ENCODE measurements around the gene DNAAF8.

Gene DNAAF8

DNA sequence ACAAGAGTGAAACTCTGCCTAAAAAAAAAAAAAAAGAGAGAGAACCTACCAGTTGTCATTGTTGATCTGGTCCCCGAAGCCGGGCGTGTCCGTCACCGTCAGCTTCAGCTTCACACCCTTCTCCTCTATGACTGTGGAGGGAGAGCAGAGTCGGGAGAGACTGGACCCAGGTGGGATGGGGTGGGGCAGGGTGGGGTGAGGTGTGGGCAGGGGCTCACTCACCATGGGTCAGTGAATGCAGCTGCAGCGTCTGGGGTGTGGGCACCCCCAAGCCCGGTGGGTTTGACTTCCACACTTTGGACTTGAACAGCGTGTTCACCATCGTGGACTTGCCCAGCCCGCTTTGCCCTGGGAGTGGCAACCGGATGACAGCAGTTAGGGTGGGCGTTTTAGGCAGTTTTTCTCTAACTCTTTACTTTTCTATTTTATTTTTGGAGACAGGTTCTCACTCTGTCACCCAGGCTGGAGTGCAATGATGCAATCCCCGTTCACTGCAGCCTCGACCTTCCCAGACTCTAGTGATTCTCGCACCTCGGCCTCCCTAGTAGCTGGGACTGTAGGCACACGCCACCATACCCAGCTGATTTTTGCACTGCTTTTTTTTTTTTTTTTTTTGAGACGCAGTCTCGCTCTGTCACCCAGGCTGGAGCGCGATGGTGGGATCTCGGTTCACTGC is 51.6 kb downstream of the DNAAF8 start:
- H3K4me3 ChIP-seq (ENCODE audit: low read depth, low read length) = no peak overlapping the region
- H3K36me3 ChIP-seq (ENCODE audit: insufficient read depth, low read length) = no peaks in the 10 kb centered on the region
- no peak overlapping the region for H3K27ac ChIP-seq (ENCODE audit: low read depth, low read length)
- H3K79me2 ChIP-seq (ENCODE audit: control insufficient read depth, insufficient read depth, low read length, unreplicated experiment) = no peaks in the 10 kb centered on the region
- no peak overlapping the region for H2AFZ ChIP-seq (ENCODE audit: low read length, unreplicated experiment)
- no peaks in the 10 kb centered on the region for H3K27me3 ChIP-seq (ENCODE audit: insufficient read depth, low read length)
- no peaks in the 10 kb centered on the region for H3K4me1 ChIP-seq (ENCODE audit: control insufficient read depth, insufficient read depth, low read length, unreplicated experiment)

DNA sequence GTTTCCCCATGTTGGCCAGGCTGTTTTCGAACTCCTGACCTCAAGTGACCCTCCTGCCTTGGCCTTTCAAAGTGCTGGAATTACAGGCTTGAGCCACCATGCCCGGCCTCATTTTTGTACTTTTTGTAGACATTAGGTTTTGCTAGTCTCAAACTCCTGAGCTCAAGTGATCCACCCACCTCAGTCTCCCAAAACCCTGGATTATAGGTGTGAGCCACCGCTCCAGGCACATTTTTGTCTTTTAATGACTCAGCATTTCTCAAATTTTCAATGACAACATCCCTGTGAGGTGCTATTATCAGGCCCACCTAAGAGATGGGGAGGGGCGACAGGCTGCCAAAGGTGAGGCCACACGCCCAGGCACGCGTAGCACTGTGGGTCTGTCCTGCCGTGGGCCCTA is 52.7 kb downstream of the DNAAF8 start:
- no peaks in the 10 kb centered on the region for H3K36me3 ChIP-seq (ENCODE audit: insufficient read depth, low read length)
- H2AFZ ChIP-seq (ENCODE audit: low read length, unreplicated experiment) = no peak overlapping the region
- no peaks in the 10 kb centered on the region for H3K4me1 ChIP-seq (ENCODE audit: control insufficient read depth, insufficient read depth, low read length, unreplicated experiment)
- H3K27ac ChIP-seq (ENCODE audit: low read depth, low read length) = no peak overlapping the region
- H3K4me3 ChIP-seq (ENCODE audit: low read depth, low read length) = no peak overlapping the region
- no peaks in the 10 kb centered on the region for H3K79me2 ChIP-seq (ENCODE audit: control insufficient read depth, insufficient read depth, low read length, unreplicated experiment)
- no peaks in the 10 kb centered on the region for H3K27me3 ChIP-seq (ENCODE audit: insufficient read depth, low read length)

DNA sequence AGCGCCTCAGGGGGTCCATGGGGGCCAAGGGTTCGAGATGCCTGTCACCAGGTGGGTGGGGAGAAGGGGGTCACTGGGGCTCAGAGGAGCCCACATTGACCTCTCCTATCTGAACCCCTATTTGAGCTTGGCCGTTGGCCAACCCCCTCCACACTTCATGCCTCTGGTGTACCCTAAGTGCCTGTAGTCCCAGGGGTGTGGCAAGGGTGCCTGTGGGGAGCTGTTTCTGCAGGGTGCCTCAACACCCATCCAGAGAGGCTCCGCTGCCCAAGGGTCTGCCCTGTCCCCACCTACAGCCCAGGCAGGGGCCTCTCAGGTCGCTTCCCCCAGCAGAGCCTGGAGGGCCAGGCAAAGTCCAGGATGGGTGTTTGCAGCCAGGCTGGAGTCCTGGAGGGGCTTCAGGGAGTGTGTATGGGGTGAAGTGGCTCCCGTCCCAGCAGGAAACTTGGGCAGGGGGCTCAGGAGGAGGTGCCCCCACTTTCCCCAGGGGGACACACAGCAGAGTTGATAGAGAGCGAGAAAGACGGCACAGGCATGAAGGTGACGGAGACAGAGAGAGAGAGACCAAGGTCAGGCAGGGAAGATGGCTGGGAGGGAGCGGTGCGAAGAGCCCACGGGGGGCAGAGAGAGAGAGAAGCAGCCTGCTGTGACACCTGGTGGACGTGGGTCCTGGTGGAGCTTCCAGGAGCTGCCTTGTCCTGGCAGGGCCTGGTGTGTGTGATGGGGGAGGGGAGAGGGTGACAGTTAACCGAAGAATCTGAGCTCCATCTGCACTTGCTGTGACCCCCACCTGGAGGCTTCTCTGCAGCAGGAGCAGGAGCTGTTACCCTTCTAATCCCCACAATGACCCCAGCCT is 53.5 kb downstream of the DNAAF8 start, which contains the start of gene SEPTIN12:
SEPTIN12 (minus strand) TSS at position 719 of the 856 bp plus-strand sequence; CDS start at position 19, 700 bp downstream.
- H3K4me1 ChIP-seq (ENCODE audit: control insufficient read depth, insufficient read depth, low read length, unreplicated experiment) = no peaks in the 10 kb centered on the region

DNA sequence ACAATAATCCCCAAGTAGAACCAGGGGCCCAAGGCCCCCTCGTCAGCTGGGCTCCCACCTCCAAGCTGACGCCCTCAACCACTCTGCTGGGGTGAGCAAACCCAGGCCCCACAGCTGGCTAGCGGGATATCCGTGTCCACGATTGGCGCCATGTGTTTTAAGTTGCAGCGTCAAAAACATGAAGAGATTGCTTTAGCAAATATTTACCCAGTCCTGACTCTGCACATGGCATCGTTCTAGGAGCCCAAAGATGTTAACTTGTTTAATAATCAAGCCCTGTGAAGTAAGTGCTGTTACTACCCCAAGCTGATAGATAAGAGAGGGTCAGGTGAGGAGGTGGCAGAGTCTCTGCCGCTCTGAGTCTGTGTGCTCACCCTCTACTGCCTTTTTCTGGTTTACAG is 54.2 kb downstream of the DNAAF8 start:
- no peak overlapping the region for H2AFZ ChIP-seq (ENCODE audit: low read length, unreplicated experiment)
- no peaks in the 10 kb centered on the region for H3K79me2 ChIP-seq (ENCODE audit: control insufficient read depth, insufficient read depth, low read length, unreplicated experiment)
- H3K36me3 ChIP-seq (ENCODE audit: insufficient read depth, low read length) = no peaks in the 10 kb centered on the region
- H3K4me3 ChIP-seq (ENCODE audit: low read depth, low read length) = no peak overlapping the region
- H3K27me3 ChIP-seq (ENCODE audit: insufficient read depth, low read length) = no peaks in the 10 kb centered on the region
- no peaks in the 10 kb centered on the region for H3K4me1 ChIP-seq (ENCODE audit: control insufficient read depth, insufficient read depth, low read length, unreplicated experiment)
- H3K27ac ChIP-seq (ENCODE audit: low read depth, low read length) = no peak overlapping the region

More for the DNA sequence above, 53.5 kb downstream of the DNAAF8 start, which contains the start of gene SEPTIN12:
- H3K79me2 ChIP-seq (ENCODE audit: control insufficient read depth, insufficient read depth, low read length, unreplicated experiment) = no peaks in the 10 kb centered on the region
- no peaks in the 10 kb centered on the region for H3K36me3 ChIP-seq (ENCODE audit: insufficient read depth, low read length)
- H3K4me3 ChIP-seq (ENCODE audit: low read depth, low read length) = no peak within 1 kb of the TSS
- H3K27ac ChIP-seq (ENCODE audit: low read depth, low read length) = no peak within 1 kb of the TSS
- H3K27me3 ChIP-seq (ENCODE audit: insufficient read depth, low read length) = no peaks in the 10 kb centered on the region
- H2AFZ ChIP-seq (ENCODE audit: low read length, unreplicated experiment) = no peak within 1 kb of the TSS

DNA sequence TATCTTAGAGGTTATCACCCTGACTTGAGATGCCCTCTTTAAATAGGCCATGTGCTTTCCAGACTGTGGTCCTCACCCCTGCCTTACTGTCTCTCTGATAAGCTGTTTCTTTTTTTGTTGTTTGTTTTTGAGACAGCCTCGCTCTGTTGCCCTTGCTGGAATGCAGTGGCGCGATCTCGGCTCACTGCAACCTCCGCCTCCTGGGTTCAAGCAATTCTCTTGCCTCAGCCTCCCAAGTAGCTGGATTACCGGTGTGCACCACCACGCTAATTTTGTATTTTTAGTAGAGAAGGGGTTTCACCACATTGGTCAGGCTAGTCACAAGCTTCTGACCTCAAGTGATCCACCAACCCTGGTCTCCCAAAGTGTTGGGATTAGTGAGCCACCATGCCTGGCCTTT is 54.6 kb downstream of the DNAAF8 start:
- Histone ChIP-seq H2AFZ (ENCODE audit: low read length, unreplicated experiment) (no peak overlapping the region), H3K79me2 (ENCODE audit: control insufficient read depth, insufficient read depth, low read length, unreplicated experiment) (no peaks in the 10 kb centered on the region), H3K4me1 (ENCODE audit: control insufficient read depth, insufficient read depth, low read length, unreplicated experiment) (no peaks in the 10 kb centered on the region), H3K4me3 (ENCODE audit: low read depth, low read length) (no peak overlapping the region), H3K27ac (ENCODE audit: low read depth, low read length) (no peak overlapping the region), H3K36me3 (ENCODE audit: insufficient read depth, low read length) (no peaks in the 10 kb centered on the region), H3K27me3 (ENCODE audit: insufficient read depth, low read length) (no peaks in the 10 kb centered on the region)

DNA sequence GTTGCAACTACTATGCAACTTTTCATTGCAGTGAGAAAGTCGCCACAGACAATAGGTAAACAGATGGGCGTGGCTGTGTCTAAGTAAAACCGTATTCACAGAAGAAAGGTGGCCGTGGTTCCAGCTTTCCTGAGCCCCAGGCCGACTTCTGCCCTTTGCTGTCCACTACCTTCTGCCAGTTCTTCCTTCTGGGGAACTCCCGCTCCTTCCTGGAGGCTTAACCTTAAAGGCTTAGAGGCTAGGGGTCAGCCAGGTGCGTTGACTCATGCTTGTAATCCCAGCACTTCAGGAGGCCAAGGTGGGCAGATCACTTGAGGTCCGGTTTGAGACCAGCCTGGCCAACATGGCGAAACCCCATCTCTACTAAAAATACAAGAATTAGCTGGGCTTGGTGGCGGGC is 55.9 kb downstream of the DNAAF8 start:
- no peak overlapping the region for H2AFZ ChIP-seq (ENCODE audit: low read length, unreplicated experiment)
- H3K4me3 ChIP-seq (ENCODE audit: low read depth, low read length) = no peak overlapping the region
- H3K79me2 ChIP-seq (ENCODE audit: control insufficient read depth, insufficient read depth, low read length, unreplicated experiment) = no peaks in the 10 kb centered on the region
- no peaks in the 10 kb centered on the region for H3K4me1 ChIP-seq (ENCODE audit: control insufficient read depth, insufficient read depth, low read length, unreplicated experiment)
- H3K36me3 ChIP-seq (ENCODE audit: insufficient read depth, low read length) = no peaks in the 10 kb centered on the region
- no peaks in the 10 kb centered on the region for H3K27me3 ChIP-seq (ENCODE audit: insufficient read depth, low read length)
- no peak overlapping the region for H3K27ac ChIP-seq (ENCODE audit: low read depth, low read length)

DNA sequence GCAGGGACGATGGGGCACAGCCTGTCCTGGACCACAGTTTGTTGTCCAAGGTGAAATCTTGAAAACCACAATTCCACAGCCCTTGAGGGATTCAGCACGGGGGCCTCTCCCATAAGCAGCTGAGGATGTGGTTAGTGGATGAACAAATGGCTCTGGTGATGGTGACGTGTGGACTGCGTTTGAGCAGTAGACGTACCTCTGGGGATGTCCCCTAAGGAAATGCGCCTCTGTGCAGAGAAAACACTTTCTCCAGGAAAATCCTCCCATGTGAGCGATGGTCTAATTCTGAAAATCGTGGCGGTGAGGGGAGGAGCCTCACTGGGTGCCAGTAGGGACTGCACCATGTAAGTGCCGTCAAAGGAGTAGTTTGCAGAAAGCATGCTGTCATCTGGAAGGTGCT is 56.5 kb downstream of the DNAAF8 start:
- Histone ChIP-seq H3K36me3 (ENCODE audit: insufficient read depth, low read length) (no peaks in the 10 kb centered on the region), H3K4me1 (ENCODE audit: control insufficient read depth, insufficient read depth, low read length, unreplicated experiment) (no peaks in the 10 kb centered on the region), H3K27me3 (ENCODE audit: insufficient read depth, low read length) (no peaks in the 10 kb centered on the region), H2AFZ (ENCODE audit: low read length, unreplicated experiment) (no peak overlapping the region), H3K79me2 (ENCODE audit: control insufficient read depth, insufficient read depth, low read length, unreplicated experiment) (no peaks in the 10 kb centered on the region), H3K27ac (ENCODE audit: low read depth, low read length) (no peak overlapping the region), H3K4me3 (ENCODE audit: low read depth, low read length) (no peak overlapping the region)

DNA sequence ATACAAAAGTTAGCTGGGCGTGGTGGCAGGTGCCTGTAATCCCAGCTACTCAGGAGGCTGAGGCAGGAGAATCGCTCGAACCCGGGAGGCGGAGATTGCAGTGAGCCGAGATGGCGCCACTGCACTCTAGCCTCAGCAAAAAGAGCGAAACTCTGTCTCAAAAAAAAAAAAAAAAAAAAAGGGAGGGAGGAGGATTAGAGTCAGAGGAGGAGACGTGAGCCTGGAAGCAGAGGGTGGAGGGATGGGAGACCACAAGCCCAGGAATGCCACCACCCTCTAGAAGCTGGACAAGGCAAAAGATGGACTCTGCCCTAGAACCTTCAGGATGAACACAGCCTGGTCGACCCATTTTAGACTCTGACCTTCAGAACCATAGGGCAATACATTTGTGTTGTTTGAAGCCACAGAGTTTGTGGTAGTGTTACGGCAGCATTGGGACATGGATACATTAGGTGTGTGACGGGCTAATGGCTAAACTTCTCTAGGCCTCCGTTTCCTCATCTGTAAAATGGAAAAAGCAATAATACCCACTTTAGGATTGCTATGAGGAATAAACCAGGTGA is 58.7 kb downstream of the DNAAF8 start:
- no peak overlapping the region for H3K27ac ChIP-seq (ENCODE audit: low read depth, low read length)
- no peak overlapping the region for H3K4me3 ChIP-seq (ENCODE audit: low read depth, low read length)
- H3K27me3 ChIP-seq (ENCODE audit: insufficient read depth, low read length) = no peaks in the 10 kb centered on the region
- H3K36me3 ChIP-seq (ENCODE audit: insufficient read depth, low read length) = no peaks in the 10 kb centered on the region
- no peaks in the 10 kb centered on the region for H3K4me1 ChIP-seq (ENCODE audit: control insufficient read depth, insufficient read depth, low read length, unreplicated experiment)
- H3K79me2 ChIP-seq (ENCODE audit: control insufficient read depth, insufficient read depth, low read length, unreplicated experiment) = no peaks in the 10 kb centered on the region
- H2AFZ ChIP-seq (ENCODE audit: low read length, unreplicated experiment) = no peak overlapping the region

DNA sequence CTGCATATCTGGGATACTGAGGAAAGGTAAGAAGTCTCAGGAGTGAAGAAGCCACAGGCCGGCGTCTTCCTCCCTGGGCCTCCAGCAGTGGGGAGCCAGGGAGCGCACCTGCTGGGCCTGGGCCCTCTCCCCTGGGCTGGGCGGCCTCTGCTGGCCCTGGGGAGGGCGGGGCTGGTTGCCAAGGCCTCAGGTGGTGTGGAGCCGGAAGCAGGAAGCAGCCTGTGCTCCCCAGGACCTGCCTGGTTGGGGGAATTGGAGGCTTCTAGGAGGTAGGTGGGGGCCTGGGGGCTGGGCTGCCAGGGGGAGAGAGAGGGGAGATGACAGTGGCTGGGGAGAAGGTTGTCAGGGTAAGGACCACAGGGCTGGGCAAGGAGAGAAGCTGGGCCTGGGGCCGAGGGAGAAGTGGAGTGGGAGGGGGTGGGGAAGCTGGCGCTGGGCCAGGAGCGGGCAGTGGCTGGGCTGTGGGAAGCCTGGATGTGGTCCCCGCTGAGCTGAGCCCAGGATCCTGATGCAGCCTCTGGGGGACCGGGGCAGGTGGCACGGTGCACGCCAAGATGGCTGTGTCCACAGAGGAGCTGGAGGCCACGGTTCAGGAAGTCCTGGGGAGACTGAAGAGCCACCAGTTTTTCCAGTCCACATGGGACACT is 61.0 kb downstream of the DNAAF8 start, which contains the start of gene SMIM22:
SMIM22 (plus strand) TSS at position 189 of the 647 bp plus-strand sequence; CDS start at position 555, 366 bp downstream.
- H3K4me1 ChIP-seq (ENCODE audit: control insufficient read depth, insufficient read depth, low read length, unreplicated experiment) = no peaks in the 10 kb centered on the region

DNA sequence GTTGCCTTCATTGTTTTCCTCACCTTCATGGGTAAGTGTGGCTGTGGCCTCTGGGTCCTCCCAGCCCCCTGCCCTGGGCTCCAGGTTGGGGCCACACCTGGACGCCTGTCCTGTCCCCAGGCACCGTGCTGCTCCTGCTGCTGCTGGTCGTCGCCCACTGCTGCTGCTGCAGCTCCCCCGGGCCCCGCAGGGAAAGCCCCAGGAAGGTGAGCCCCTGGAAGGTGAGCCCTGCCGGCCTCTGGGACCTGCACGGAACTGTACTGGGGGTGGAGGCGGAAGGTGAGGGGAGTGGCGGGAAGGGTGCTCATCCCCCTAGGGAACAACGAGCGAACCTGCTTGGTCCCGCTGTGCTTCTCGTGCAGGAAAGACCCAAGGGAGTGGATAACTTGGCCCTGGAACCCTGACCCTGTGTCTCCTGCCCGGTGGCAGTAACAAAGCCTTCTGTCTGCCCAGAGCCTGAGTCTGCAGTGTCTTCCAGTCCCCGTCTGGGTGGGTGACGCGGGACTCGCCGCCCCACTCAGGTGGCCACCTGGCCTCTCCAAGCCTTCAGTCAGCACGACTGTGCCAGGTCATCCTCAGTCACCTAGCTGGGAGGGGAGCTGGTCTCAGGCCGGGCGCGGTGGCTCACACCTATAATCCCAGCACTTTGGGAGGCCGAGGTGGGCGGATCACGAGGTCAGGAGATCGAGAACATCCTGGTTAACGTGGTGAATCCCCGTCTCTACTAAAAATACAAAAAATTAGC is 61.7 kb downstream of the DNAAF8 start:
- no peak overlapping the region for H3K27ac ChIP-seq (ENCODE audit: low read depth, low read length)
- no peaks in the 10 kb centered on the region for H3K27me3 ChIP-seq (ENCODE audit: insufficient read depth, low read length)
- no peaks in the 10 kb centered on the region for H3K79me2 ChIP-seq (ENCODE audit: control insufficient read depth, insufficient read depth, low read length, unreplicated experiment)
- H3K4me1 ChIP-seq (ENCODE audit: control insufficient read depth, insufficient read depth, low read length, unreplicated experiment) = no peaks in the 10 kb centered on the region
- no peaks in the 10 kb centered on the region for H3K36me3 ChIP-seq (ENCODE audit: insufficient read depth, low read length)
- no peak overlapping the region for H2AFZ ChIP-seq (ENCODE audit: low read length, unreplicated experiment)
- no peak overlapping the region for H3K4me3 ChIP-seq (ENCODE audit: low read depth, low read length)

More for the DNA sequence above, 61.0 kb downstream of the DNAAF8 start, which contains the start of gene SMIM22:
- Histone ChIP-seq H3K27me3 (ENCODE audit: insufficient read depth, low read length) (no peaks in the 10 kb centered on the region), H3K4me3 (ENCODE audit: low read depth, low read length) (no peak within 1 kb of the TSS), H3K27ac (ENCODE audit: low read depth, low read length) (no peak within 1 kb of the TSS), H3K79me2 (ENCODE audit: control insufficient read depth, insufficient read depth, low read length, unreplicated experiment) (no peaks in the 10 kb centered on the region), H2AFZ (ENCODE audit: low read length, unreplicated experiment) (no peak within 1 kb of the TSS), H3K36me3 (ENCODE audit: insufficient read depth, low read length) (no peaks in the 10 kb centered on the region)
